Measurements from ENCODE around the gene GULP1.
"Not testable (repeated sequence)": the region's sequence is repeated elsewhere in the genome, so short reads cannot be mapped to it uniquely, and the experiment has no call there.

GULP1 gene

DNA sequence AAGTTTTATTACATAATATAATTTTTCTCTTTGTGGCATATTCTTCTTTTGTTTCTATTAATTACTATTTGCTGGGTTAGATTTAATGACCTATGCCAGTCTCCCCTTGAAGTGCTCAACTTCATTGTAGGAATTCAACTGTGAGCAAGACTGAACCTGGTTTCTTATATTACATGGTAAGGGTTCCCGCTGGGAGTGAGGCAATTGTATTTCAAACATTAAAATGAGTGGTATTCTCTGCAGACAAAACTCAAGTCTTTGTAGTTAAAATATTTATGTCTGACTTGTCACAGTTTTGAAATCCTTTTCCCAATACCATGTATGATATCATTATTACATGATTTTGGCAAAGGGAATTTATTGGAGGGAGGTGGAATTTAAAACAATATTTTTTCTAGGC is 278.7 kb downstream of the GULP1 start:
- no peak overlapping the region for H3K4me3 ChIP-seq (ENCODE audit: low read depth, low read length)

DNA sequence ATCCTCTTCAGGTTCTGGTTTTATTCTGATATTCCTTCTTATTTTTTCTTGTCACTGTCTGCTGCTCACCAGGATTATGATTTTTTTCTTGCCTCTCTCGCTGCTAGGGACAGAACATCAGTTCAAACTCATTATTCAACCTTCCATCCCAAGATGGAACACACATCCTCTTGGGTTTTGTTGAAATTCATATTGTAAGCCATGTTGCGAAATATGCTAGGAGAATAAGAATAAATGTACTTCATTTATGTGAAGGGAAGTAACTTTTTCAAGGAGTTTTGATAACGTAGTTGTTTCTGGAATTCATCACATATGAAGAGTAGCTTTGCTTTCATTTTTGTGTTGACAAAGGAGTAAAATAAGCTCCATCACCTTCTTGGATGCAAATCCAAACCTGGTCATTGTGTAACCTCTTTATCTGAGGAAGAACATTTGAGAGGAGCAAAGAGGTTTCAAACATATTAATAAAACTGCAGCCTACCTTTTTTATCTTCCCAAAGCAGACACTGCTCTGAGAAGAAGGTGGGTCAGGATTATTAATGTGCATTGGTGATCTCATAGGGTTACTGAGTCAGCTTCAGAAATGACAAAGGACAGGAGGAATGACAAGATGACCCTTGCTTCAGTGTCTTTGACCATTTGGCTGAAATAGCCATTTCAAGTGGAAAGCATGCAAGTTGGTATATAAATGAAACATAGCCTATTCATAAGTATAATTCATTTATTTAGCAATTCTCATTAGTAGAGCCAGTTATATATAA is 280.0 kb downstream of the GULP1 start:
- no peak for DNase-seq (ENCODE audit: low read depth)

More for the DNA sequence above, 278.7 kb downstream of the GULP1 start:
- no peak for DNase-seq (ENCODE audit: low read depth)

DNA sequence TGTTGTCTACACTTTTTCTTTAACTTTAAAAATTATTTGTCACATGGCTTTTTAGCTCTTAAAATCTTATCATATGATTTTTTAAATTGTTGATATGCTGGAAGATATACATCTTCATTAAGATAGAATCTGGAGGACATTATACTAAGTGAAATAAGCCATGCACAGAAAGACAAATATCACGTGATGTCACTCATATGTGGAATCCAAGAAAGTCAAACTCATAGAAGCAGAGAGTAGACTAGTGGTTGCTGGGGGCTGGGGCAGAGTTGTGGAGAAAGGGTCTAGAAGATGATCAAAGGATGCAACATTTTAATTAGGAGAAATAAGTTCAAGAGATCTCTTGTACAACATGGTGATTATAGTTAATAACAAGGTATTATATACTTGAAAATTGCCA is 280.9 kb downstream of the GULP1 start:
- H3K4me3 ChIP-seq (ENCODE audit: low read depth, low read length), result no peak overlapping the region
- DNase-seq (ENCODE audit: low read depth), result no peak

More for the DNA sequence above, 280.0 kb downstream of the GULP1 start:
- no peak overlapping the region for H3K4me3 ChIP-seq (ENCODE audit: low read depth, low read length)

DNA sequence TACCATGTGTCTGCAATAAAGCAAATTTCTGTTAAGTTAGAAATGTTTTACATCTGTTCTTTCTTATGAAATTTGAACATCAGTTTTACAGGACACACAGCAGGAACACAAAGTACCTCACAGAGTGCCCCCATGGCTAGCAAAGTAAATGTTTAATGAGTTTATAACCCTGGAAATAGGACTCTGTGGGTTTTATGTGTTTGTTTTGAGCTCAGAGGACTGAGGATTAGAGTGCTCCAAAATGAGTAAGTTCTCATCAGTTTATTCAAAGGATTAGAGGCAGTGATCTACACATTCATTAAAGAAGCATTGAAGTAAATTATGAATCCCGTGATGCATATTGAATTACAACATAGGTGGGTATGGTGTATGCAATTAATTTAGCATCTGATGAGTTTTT is 281.8 kb downstream of the GULP1 start:
- peak; percentile 17 for DNase-seq (ENCODE audit: low read depth)
- H3K4me3 ChIP-seq (ENCODE audit: low read depth, low read length), result no peak overlapping the region

DNA sequence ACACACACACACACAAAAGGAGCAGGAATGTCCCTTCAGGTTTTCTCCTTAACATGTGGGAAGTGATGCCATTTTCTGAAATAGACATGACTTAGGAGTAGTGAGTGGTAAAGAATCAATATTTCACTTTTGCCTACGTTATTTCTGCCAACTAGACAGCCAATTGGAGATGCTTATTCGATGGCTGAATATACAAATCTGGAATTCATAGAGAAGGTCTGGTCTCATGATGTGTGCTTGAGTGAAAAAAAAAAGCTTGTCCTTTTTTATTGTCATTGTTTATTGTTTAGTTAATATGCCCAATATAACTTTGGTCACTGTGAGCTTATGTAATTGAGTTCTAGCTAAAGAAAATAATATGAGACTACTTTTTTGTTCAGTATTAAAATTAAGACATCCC is 284.3 kb downstream of the GULP1 start:
- no peak for DNase-seq (ENCODE audit: low read depth)
- no peak overlapping the region for H3K4me3 ChIP-seq (ENCODE audit: low read depth, low read length)

DNA sequence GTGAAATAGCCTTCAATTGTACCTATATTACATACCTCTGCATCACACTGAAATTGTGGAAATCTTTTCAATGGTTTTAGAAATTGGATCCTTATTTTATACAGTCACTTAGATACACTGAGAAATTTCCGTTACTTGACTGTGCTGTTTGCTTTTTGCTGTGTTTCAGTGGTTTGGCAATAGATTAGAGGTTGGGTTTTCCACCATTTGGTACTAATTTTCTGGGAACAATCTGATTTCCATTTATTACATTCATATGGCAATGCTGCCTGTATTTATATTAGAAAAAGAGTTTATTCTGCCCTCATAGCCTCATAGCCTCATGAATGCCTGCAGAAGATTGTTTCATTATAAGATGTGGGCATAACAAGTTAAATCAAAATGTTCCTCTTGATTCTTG is 285.0 kb downstream of the GULP1 start:
- DNase-seq (ENCODE audit: low read depth), result no peak
- no peak overlapping the region for H3K4me3 ChIP-seq (ENCODE audit: low read depth, low read length)

DNA sequence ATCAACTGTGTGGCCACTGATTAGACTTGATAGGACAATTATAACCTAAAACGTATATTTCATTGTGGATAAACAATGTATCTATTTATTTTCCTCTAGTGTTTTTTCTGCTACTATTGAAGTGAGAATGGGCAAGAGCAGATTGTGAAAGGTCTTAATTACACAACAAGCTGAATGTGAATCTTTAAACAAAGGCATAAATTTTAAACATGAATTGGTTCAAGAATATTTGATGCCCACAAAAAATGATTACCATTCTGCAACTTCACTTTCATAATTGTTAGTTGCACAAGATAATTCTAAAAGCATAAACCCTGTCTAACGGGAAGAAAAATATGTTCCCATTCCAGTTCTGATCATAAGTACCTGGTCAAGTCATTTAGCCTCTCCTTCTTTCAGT is 285.6 kb downstream of the GULP1 start:
- DNase-seq (ENCODE audit: low read depth), result no peak

DNA sequence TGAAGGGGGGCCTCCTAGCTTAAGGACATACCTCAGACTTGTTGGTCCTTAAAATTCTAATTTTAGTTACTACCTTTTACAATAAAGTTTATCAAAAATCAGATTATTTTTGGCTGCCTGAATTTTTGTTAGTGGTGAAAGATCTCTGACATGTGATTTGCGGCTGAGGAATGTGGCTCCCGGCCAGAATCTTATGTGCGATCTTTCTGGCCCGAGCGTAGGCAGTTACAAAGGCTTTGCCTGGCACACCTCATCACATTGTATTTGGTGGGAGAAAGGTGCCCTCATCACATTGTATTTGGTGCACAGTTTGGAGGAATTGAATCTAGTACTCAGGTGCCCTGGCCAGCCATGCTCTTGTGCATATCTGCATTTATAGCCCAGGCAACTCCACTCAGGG is 289.1 kb downstream of the GULP1 start:
- H3K4me3 ChIP-seq (ENCODE audit: low read depth, low read length), result no peak overlapping the region
- no peak for DNase-seq (ENCODE audit: low read depth)

More for the DNA sequence above, 285.6 kb downstream of the GULP1 start:
- H3K4me3 ChIP-seq (ENCODE audit: low read depth, low read length), result no peak overlapping the region

DNA sequence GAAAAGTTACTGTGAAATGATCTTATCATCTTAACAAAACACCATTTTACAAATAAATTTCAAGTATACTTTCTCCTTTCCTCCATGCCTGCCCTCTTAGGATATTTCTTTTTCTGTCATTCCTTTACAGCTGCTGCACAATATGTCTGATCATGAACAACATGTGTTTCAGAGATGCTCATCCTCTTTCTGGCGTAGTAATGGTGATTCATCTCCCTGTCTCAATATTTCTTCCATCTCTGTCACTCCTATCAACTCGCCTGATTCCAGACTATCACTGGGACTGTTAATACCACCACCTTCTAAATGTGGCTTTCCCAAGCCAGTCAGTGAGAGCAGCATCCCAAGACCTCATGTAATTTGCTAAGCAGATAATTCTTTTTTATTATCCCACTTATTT is 290.5 kb downstream of the GULP1 start:
- no peak overlapping the region for H3K4me3 ChIP-seq (ENCODE audit: low read depth, low read length)
- DNase-seq (ENCODE audit: low read depth), result no peak

DNA sequence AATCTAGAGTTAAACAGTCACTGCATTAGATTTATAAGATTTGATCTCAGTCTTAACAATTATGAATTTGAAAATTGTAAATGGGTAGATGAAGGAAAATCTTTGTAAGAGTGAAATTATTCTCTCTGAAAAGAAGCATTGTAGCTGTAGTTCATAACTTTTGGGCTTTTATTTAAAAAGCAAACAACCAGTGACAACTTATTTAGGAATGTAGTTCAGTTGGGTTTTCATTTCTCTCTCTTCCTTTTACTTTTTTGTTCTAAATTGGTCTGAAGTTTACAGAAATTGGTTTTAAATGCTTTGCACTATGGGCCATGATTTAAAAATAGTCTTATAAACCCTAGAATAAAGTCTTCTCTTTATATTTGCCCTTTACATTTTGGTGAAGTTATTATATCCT is 296.6 kb downstream of the GULP1 start:
- no peak for DNase-seq (ENCODE audit: low read depth)
- H3K4me3 ChIP-seq (ENCODE audit: low read depth, low read length), result no peak overlapping the region

DNA sequence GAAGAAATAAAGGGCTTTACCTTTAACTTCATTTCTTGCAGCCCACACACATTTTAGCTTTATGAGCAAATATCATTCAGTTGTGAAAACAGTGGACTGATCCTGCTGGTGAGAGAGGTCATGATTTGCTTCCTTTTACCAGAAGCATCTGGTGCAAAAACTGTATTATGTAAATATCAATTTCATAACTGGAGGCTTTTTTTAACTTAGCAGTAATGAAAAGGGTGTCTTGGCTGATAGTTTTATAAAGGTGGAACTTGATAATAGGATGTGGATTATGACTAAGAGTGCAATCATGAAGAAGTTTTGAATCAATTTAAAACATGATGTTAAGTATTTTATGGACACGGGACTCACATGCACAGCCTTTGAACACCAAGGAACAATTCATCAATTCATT is 304.4 kb downstream of the GULP1 start:
- DNase-seq (ENCODE audit: low read depth), result no peak
- no peak overlapping the region for H3K4me3 ChIP-seq (ENCODE audit: low read depth, low read length)

DNA sequence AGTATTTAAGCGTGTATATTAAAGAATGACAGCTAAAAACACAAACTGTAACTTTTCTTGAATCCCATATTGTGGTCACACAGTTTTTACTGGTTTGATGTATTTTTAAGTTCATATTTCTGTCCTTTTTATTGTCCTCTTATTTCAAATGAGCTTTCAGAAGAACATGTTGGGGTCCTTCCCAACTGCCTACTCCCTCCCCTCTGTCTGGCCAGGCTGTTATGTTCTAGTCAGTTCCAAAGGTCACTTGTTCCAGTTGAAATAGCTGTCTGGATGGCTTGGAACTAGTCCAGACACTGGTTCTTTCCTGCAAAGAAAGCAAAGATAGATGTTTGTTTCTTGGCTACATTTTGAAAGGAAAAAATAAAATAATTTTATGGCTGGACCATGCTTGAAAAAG is 306.9 kb downstream of the GULP1 start:
- peak; percentile 18 for DNase-seq (ENCODE audit: low read depth)
- no peak overlapping the region for H3K4me3 ChIP-seq (ENCODE audit: low read depth, low read length)

DNA sequence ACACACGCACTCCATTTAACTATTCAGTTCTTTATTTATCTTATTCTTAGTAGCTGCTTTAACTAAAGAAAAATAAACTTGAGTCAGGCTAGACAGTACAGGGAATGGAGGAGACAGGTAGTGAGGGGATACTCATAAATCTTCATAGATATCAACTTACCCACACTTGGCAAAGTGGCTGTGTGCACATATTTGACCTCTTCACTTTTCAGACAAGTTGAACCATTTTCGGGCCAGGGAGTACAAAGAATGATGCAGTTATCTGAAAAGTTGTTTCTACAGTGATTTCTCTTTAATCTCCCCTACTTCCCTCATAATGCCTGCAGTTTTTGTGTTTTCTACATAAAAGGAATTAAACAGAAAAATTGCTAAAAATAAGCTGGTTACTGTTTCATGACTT is 307.5 kb downstream of the GULP1 start:
- H3K4me3 ChIP-seq (ENCODE audit: low read depth, low read length), result no peak overlapping the region
- no peak for DNase-seq (ENCODE audit: low read depth)

DNA sequence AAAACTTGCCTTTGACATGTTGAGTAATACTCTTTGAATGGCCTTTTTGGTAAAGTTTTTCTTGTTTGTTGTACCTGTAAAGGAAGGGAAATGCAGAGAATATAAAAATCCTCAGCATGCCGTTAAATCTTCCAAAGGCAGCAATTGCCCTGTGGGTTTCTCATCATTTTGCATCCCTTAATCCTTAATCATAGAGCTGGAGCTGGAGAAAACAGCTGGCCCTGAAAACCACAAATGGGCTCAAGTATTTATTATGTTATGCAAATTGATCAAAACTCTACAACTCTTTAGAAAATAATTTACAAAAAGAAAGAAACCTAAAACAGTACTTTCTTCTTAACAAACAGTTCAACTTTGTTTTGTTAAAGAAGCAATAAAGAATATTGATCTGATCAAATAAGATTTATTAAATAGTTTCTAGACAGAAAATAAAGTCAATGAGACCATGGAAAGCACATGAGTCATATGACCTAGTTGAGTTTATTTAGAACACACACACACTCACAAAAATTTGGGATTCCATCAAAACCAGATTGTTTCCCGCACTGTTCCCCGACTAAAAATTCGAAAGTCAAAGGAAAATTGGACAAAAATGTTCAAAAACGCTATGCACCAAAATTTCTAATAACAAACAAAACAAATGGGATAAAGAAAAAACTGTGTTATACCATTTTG is 309.0 kb downstream of the GULP1 start:
- DNase-seq (ENCODE audit: low read depth), result peak; percentile 31
- H3K4me3 ChIP-seq (ENCODE audit: low read depth, low read length), result no peak overlapping the region

DNA sequence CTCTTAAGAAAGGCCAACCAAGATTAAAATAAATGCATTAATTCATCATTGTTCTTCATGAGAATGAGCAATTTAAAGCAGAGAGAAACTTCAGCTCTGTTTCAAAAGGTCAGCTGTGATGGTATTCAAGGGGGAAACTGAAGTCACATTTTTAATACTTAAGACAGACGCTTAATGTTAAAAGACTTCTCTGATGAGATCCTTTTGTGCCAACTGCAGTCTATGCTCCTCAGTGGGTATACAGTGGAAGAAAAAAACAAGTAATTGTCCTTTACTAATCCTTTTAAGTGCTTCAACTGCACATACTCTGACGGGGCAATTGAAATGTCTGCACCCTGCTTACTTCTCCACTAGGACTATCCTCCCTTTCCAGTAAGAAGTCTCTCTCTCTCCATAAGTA is 309.7 kb downstream of the GULP1 start:
- no peak overlapping the region for H3K4me3 ChIP-seq (ENCODE audit: low read depth, low read length)
- no peak for DNase-seq (ENCODE audit: low read depth)

DNA sequence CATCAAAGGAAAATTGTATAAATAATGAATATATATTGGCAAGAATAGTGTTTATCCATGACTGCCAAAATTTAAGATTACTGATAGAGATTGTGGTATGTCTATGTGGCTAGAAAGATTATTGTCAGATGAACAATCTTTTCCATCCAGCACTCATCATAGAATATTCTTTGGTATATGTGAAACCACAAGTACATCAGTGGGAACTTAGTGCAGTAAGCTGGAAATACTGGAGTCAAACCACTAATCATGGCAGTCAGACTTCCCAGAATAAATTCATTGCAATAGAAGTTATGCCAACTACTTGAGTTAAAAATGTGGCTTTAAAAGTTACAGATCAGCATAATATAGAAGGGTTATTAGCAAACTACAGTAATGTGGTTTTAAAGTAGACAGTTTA is 310.3 kb downstream of the GULP1 start:
- DNase-seq (ENCODE audit: low read depth), result no peak

DNA sequence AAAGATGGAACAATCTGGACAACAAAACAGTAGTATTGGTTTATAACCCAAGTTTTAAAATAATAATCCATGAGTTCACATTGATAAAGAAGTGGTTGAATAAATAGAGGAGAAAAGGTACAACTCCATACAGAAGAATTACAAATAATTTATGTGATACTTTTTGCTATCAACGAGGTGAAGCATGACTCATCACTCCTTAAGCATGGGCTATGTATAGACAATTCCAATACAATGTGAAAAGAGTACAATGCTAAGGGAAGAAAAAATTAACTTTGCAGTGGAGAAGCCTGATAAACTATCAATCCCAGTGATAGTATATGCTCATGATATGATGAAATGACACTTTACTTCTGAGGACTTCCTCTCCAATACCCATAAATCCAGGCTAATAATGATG is 312.9 kb downstream of the GULP1 start:
- H3K4me3 ChIP-seq (ENCODE audit: low read depth, low read length), result no peak overlapping the region
- DNase-seq (ENCODE audit: low read depth), result no peak

More for the DNA sequence above, 310.3 kb downstream of the GULP1 start:
- H3K4me3 ChIP-seq (ENCODE audit: low read depth, low read length), result no peak overlapping the region

DNA sequence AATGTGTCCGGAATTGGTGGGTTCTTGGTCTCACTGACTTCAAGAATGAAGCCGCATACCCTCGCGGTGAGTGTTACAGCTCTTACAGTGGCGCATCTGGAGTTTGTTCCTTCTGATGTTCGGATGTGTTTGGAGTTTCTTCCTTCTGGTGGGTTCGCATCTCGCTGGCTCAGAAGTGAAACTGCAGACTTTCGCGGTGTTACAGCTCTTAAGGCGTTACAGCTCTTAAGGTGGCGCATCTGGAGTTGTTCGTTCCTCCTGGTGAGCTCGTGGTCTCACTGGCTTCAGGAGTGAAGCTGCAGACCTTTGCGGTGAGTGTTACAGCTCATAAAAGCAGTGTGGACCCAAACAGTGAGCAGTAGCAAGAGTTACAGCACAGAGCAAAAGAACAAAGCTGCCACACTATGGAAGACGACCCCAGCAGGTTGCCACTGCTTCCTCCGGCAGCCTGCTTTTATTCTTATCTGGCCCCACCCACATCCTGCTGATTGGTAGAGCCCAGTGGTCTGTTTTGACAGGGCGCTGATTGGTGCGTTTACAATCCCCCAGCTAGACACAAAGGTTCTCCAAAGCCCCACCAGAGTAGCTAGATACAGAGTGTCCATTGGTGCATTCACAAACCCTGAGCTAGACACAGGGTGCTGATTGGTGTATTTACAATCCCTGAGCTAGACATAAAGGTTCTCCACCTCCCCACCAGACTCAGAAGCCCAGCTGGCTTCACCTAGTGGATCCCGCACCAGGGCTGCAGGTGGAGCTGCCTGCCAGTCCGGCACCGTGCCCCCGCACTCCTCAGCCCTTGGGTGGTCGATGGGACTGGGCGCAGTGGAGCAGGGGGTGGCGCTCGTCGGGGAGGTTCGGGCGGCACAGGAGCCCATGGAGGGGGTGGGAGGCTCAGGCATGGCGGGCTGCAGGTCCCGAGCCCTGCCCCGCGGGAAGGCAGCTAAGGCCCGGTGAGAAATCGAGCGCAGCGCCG is 314.2 kb downstream of the GULP1 start:
- DNase-seq (ENCODE audit: low read depth); H3K4me3 ChIP-seq (ENCODE audit: low read depth, low read length): not testable (repeated sequence)

DNA sequence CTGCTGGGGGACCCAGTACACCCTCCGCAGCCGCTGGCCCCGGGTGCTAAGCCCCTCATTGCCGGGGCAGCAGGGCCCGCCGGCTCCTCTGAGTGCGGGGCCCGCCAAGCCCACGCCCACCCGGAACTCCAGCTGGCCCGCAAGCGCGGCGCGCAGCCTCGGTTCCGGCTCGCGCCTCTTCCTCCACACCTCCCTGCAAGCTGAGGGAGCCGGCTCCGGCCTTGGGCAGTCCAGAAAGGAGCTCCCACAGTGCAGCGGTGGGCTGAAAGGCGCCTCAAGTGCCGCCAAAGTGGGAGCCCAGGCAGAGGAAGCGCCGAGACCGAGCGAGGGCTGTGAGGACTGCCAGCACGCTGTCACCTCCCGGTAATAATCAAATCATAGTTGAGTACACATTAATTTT is 314.9 kb downstream of the GULP1 start:
- not testable (repeated sequence) for DNase-seq (ENCODE audit: low read depth)
- peak overlapping the region; percentile 19 for H3K4me3 ChIP-seq (ENCODE audit: low read depth, low read length)

DNA sequence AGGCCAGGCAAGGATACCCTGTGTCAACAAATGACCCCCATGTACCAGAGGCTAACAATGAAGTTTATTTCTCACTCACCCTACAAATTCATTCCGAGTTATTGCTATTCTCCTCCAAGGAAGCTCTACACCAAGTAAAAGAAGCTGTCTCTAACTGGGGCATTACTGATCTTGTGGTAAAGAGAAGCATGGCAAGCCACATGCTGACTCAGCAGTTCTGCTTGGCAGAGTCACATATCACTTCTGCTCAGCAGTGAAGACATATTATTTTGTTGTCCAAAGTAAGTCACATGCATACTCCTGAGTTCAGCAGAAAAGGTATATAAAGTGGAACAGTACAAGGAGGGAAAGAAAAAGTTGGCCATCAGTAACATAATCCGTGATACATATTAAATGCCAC is 315.8 kb downstream of the GULP1 start:
- no peak for DNase-seq (ENCODE audit: low read depth)
- H3K4me3 ChIP-seq (ENCODE audit: low read depth, low read length), result no peak overlapping the region
